OCI-LY1 (cell line): Measurements from ENCODE around the gene ERBB4.

Experiments used
- H2AFZ ChIP-seq: fragments of 200-600 bp; sonication (generic), shearing (Covaris generic); 2 replicates; pipeline ENCODE4 v1.6.0; 2014; ENCODE audit warnings: antibody characterized with exemption, mild to moderate bottlenecking, low read length
- H3F3A ChIP-seq: fragments of 200-600 bp; sonication (generic), shearing (Covaris generic); 2 replicates; pipeline ENCODE4 v1.6.0; 2014; ENCODE audit warnings: mild to moderate bottlenecking, antibody characterized with exemption, low read length, moderate library complexity; ENCODE audit not compliant: insufficient read depth
- H3K27ac ChIP-seq: fragments of 200-600 bp; sonication (generic); 2 replicates; pipeline ENCODE4 v1.5.1; 2014; ENCODE audit warnings: low read length, mixed run types, mild to moderate bottlenecking, low read depth; ENCODE audit not compliant: poor library complexity, severe bottlenecking
- H3K27me3 ChIP-seq: fragments of 200-600 bp; sonication (generic); 2 replicates; pipeline ENCODE4 v1.6.0; 2014; ENCODE audit warnings: antibody characterized with exemption, mild to moderate bottlenecking, low read length, moderate library complexity; ENCODE audit not compliant: insufficient read depth
- H3K36me3 ChIP-seq: fragments of 200-600 bp; sonication (generic); 2 replicates; pipeline ENCODE4 v1.6.1; 2014; ENCODE audit warnings: mild to moderate bottlenecking, antibody characterized with exemption, low read length, moderate library complexity, mixed read lengths; ENCODE audit not compliant: insufficient read depth
- H3K4me1 ChIP-seq: fragments of 200-600 bp; sonication (generic); 2 replicates; pipeline ENCODE4 v1.5.1; 2014; ENCODE audit warnings: mild to moderate bottlenecking, low read length, moderate library complexity; ENCODE audit not compliant: insufficient read depth, severe bottlenecking
- H3K4me2 ChIP-seq: fragments of 200-600 bp; sonication (generic), shearing (Covaris generic); 2 replicates; pipeline ENCODE4 v1.6.1; 2014; ENCODE audit warnings: low read length
- H3K4me3 ChIP-seq: fragments of 200-600 bp; sonication (generic); 2 replicates; pipeline ENCODE4 v1.5.1; 2014; ENCODE audit warnings: low read length, low read depth, mild to moderate bottlenecking, mixed read lengths; ENCODE audit not compliant: poor library complexity, severe bottlenecking
- H3K79me2 ChIP-seq: fragments of 200-600 bp; shearing (Covaris generic); 2 replicates; pipeline ENCODE4 v1.6.1; 2016; ENCODE audit warnings: mixed run types, low read length, mixed read lengths; ENCODE audit not compliant: insufficient read depth
- H3K9ac ChIP-seq: fragments of 200-600 bp; sonication (generic), shearing (Covaris generic); 2 replicates; pipeline ENCODE4 v1.6.1; 2014; ENCODE audit warnings: mild to moderate bottlenecking, low read length, mixed read lengths
- H3K9me2 ChIP-seq: fragments of 200-600 bp; sonication (generic), shearing (Covaris generic); 2 replicates; pipeline ENCODE4 v1.6.1; 2014; ENCODE audit warnings: low read depth, mild to moderate bottlenecking, low read length, mixed read lengths
- H3K9me3 ChIP-seq: fragments of 200-600 bp; shearing (Covaris generic); 2 replicates; pipeline ENCODE4 v1.6.1; 2014; ENCODE audit warnings: low read length, mixed read lengths
- H4K20me1 ChIP-seq: fragments of 200-600 bp; sonication (generic), shearing (Covaris generic); 2 replicates; pipeline ENCODE4 v1.6.0; 2016; ENCODE audit warnings: mild to moderate bottlenecking, low read length; ENCODE audit not compliant: insufficient read depth
- EZH2 ChIP-seq: fragments of 200-600 bp; sonication (generic), shearing (Covaris generic); IDR thresholded peaks from 2 replicates; pipeline ENCODE4 v1.8.0; 2017; ENCODE audit warnings: borderline replicate concordance, mixed run types, mild to moderate bottlenecking, antibody characterized with exemption, low read length, moderate library complexity, mixed read lengths
- TF ChIP-seq, protein P1 (sequence below): fragments of 200-600 bp; sonication (generic), shearing (Covaris generic); IDR thresholded peaks from 2 replicates; pipeline ENCODE4 v1.5.1; 2017; ENCODE audit warnings: mild to moderate bottlenecking, antibody characterized with exemption, low read length, moderate library complexity, mixed read lengths

Gene ERBB4

DNA sequence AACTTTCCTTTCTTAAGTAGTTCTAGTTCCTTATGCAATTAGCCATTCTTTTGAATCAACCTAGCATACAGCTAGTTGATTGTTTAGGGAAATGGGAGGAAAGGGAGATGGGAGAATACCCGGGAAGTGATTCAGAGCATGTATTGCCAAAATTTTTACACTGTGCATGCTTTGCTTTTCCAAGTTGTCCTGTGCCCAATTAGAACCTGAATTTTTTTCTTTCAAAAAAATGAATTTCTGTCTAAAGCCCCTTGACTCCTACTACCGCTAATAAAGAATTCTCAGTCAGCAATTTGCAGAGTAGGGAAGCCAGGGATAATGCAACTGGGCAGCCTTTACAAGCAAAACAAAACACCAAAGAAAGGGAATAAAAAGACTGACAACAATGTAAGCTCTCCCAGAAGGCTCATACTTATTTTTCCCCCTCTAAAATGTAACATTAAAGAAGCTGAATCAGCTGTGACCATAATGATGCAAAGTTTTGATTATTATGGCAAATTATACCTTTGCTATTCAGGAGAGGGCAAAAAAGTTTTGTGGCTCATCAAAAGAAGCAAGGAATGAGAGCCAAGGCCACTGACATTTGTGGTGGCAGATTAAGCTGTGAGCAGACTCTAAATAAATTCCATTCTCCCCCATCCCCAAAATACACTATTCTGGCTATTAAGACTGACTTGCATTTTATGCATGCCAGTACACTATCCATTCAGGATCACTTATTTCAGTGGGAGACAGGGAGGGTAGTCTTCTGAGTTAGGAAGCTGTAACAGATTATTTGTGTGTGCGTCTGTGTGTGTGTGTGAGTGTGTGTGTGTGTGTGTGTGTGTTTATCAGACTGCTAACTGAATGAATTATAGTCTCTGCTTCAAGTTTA is 174.3 kb downstream of the ERBB4 start:
- Histone ChIP-seq H3K27me3 (no peaks in the 10 kb centered on the region), H3F3A (no peaks in the 10 kb centered on the region), H3K79me2 (no peaks in the 10 kb centered on the region), H3K9ac (no peak overlapping the region), H3K9me2 (no peaks in the 10 kb centered on the region), H2AFZ (no peak overlapping the region), H3K4me3 (no peak overlapping the region), H3K9me3 (no peaks in the 10 kb centered on the region), H4K20me1 (no peaks in the 10 kb centered on the region), H3K27ac (no peak overlapping the region), H3K4me1 (no peaks in the 10 kb centered on the region), H3K4me2 (no peak overlapping the region), H3K36me3 (no peaks in the 10 kb centered on the region)
- no peak for TF ChIP-seq EZH2
- TF ChIP-seq, protein P1, sequence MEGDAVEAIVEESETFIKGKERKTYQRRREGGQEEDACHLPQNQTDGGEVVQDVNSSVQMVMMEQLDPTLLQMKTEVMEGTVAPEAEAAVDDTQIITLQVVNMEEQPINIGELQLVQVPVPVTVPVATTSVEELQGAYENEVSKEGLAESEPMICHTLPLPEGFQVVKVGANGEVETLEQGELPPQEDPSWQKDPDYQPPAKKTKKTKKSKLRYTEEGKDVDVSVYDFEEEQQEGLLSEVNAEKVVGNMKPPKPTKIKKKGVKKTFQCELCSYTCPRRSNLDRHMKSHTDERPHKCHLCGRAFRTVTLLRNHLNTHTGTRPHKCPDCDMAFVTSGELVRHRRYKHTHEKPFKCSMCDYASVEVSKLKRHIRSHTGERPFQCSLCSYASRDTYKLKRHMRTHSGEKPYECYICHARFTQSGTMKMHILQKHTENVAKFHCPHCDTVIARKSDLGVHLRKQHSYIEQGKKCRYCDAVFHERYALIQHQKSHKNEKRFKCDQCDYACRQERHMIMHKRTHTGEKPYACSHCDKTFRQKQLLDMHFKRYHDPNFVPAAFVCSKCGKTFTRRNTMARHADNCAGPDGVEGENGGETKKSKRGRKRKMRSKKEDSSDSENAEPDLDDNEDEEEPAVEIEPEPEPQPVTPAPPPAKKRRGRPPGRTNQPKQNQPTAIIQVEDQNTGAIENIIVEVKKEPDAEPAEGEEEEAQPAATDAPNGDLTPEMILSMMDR: no peak

DNA sequence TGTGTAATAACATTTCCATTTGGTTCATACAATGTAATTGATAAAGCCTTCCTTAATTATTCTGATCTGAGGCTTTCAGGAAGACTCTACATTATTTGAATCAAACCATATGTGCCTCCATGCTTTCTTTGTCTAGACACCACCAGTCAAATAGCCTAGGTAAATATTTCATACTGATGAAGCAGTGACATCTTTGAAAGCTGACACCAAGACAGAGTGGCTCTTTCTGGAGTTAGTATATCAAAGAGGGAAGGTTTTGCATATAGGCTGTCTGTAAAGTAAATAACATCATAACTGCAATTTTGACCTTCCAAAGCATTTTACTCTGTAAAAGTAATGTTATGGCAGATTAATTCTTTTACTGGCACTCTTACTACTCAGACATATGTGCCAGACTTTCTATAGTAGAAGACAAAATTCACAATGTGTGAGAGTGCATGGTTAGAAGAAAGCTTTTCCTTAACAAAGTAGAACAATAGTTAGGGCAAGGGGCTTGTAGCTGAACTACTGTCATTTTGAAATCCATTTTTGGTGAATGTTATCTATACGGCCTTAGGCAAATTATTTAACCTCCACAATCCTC is 177.3 kb downstream of the ERBB4 start:
- TF ChIP-seq EZH2: no peak
- TF ChIP-seq, protein P1: no peak

DNA sequence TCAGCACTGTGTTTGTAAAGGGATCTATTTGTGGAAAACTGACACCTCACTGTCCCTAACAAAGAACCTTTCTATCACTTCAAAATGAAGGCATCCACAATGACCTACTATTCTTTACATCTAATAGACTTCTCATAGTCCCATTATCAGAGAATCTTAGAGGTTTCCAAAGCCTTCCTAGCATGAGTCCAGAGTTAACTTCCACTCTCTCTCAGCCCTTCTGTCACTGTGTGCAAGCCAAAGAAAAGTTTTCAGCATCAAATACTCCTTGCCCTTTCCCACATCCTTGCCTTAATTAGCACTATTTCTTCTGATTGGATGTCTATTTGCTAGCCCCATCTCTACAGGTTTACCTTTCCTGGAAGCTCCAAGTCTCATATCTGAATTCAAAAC is 178.5 kb downstream of the ERBB4 start:
- Histone ChIP-seq H3K4me1 (no peaks in the 10 kb centered on the region), H3K27ac (no peak overlapping the region), H3K36me3 (no peaks in the 10 kb centered on the region), H4K20me1 (no peaks in the 10 kb centered on the region), H3K4me3 (no peak overlapping the region), H2AFZ (no peak overlapping the region), H3K9me2 (no peaks in the 10 kb centered on the region), H3K9ac (no peak overlapping the region), H3K27me3 (no peaks in the 10 kb centered on the region), H3K79me2 (no peaks in the 10 kb centered on the region), H3F3A (no peaks in the 10 kb centered on the region), H3K9me3 (no peaks in the 10 kb centered on the region), H3K4me2 (no peak overlapping the region)
- TF ChIP-seq, protein P1: no peak
- TF ChIP-seq EZH2: no peak

More for the DNA sequence above, 177.3 kb downstream of the ERBB4 start:
- no peaks in the 10 kb centered on the region for H3K36me3 ChIP-seq
- no peak overlapping the region for H3K27ac ChIP-seq
- H3K9me3 ChIP-seq: no peaks in the 10 kb centered on the region
- no peak overlapping the region for H3K4me2 ChIP-seq
- no peak overlapping the region for H3K4me3 ChIP-seq
- H3F3A ChIP-seq: no peaks in the 10 kb centered on the region
- H3K4me1 ChIP-seq: no peaks in the 10 kb centered on the region
- H4K20me1 ChIP-seq: no peaks in the 10 kb centered on the region
- H3K27me3 ChIP-seq: no peaks in the 10 kb centered on the region
- H3K79me2 ChIP-seq: no peaks in the 10 kb centered on the region
- H3K9ac ChIP-seq: no peak overlapping the region
- H2AFZ ChIP-seq: peak overlapping the region; percentile 73; the same call in 1 of the 2 replicates
- no peaks in the 10 kb centered on the region for H3K9me2 ChIP-seq
